HepG2 (cell line): ENCODE data around the gene CAD. TPM values are rescaled to one million over a fixed set of nuclear protein-coding genes. Genes with fewer than 3 reads are reported as not detected.

Experiments used
- ATAC-seq: fragments of 200-7000 bp; cut with Tn5 transposase; 3 replicates; pipeline ENCODE4 v1.9.1; 2020; ENCODE audit warnings: mild to moderate bottlenecking, moderate library complexity
- BruUV-seq: library from RNA; stranded (reverse); fragments of 400-500 nt; replicated peaks from 2 replicates; lab custom pipeline; 2021; lab: Mats Ljungman, UMichigan
- CTCF ChIA-PET: fragments of 300-600 bp; formaldehyde crosslinking; extraction: SDS; loops from one replicate; lab custom pipeline; 2021; ENCODE audit warnings: low total read pairs, inconsistent platforms, low intra/inter-chr PET ratio; lab: Yijun Ruan, JAX
- POLR2A ChIA-PET: fragments of 350-600 bp; sonication (Branson Sonifier 250); formaldehyde crosslinking; loops from one replicate; lab custom pipeline; 2020; ENCODE audit warnings: antibody characterized with exemption, inconsistent platforms; lab: Yijun Ruan, JAX
- DNase-seq: peaks from one replicate; pipeline ENCODE4 v3.0.0-alpha.2; 2015; ENCODE audit warnings: low spot score
- FAIRE-seq: peaks from 3 replicates; lab custom pipeline; 2011; peaks lifted over from hg19 to GRCh38; lab: Jason Lieb, UNC
- H2AFZ ChIP-seq: one replicate; pipeline ENCODE4 v1.6.1; 2011; ENCODE audit warnings: low read length, inconsistent platforms
- H3K27ac ChIP-seq: fragments of 300-600 bp; 3 replicates; pipeline ENCODE4 v1.8.0; 2011; ENCODE audit warnings: mixed run types, mild to moderate bottlenecking, mixed read lengths, low read length, inconsistent platforms; ENCODE audit not compliant: insufficient read depth; ENCODE audit errors: extremely low read length
- H3K27me3 ChIP-seq, 2 experiments: fragments of 200-600 bp in 1 of 2; 2 replicates in 1 of 2; 3 replicates in 1 of 2; pipeline versions ENCODE4 v1.6.0 to v1.8.0; 2011; ENCODE audit warnings: low read length in 2 of 2, mild to moderate bottlenecking in 2 of 2, moderate library complexity in 2 of 2, inconsistent platforms in 1 of 2; ENCODE audit not compliant: insufficient read depth in 2 of 2, control insufficient read depth in 1 of 2
- H3K36me3 ChIP-seq, 2 experiments: fragments of 200-600 bp in 1 of 2; replicated peaks in 1 of 2; 2 replicates in 1 of 2; 3 replicates in 1 of 2; pipeline versions ENCODE4 v1.5.1 to v1.8.0; 2011; ENCODE audit warnings: low read length in 2 of 2, inconsistent platforms in 1 of 2; ENCODE audit not compliant: insufficient read depth in 2 of 2, control insufficient read depth in 1 of 2
- H3K4me1 ChIP-seq: 2 replicates; pipeline ENCODE4 v1.5.1; 2012; ENCODE audit warnings: low read length, inconsistent platforms; ENCODE audit not compliant: insufficient read depth
- H3K4me2 ChIP-seq: 2 replicates; pipeline ENCODE4 v1.6.0; 2011; ENCODE audit warnings: low read depth, low read length, inconsistent platforms
- H3K4me3 ChIP-seq, 3 experiments: fragments of 200-600 bp in 1 of 3; sonication (generic), shearing (Covaris generic) in 1 of 3; replicated peaks in 1 of 3; 2 replicates each; pipeline ENCODE4 v1.5.1; 2011 to 2016; ENCODE audit warnings: low read length in 3 of 3, inconsistent platforms in 2 of 3, low read depth in 2 of 3, mild to moderate bottlenecking in 2 of 3, control low read depth in 1 of 3, mixed read lengths in 1 of 3; ENCODE audit not compliant: insufficient read depth in 1 of 3
- H3K79me2 ChIP-seq: one replicate; pipeline ENCODE4 v1.6.1; 2011; ENCODE audit warnings: low read length, inconsistent platforms; ENCODE audit not compliant: insufficient read depth
- H3K9ac ChIP-seq: 2 replicates; pipeline ENCODE4 v1.6.0; 2011; ENCODE audit warnings: mild to moderate bottlenecking, low read depth, low read length, inconsistent platforms; ENCODE audit not compliant: insufficient read depth
- H3K9me3 ChIP-seq: 2 replicates; pipeline ENCODE4 v1.5.1; 2012; ENCODE audit warnings: mild to moderate bottlenecking, low read length
- H4K20me1 ChIP-seq: 2 replicates; pipeline ENCODE4 v1.6.0; 2011; ENCODE audit warnings: inconsistent platforms, mild to moderate bottlenecking, low read length, moderate library complexity; ENCODE audit not compliant: insufficient read depth
- ADNP ChIP-seq: sonication (generic); formaldehyde crosslinking; IDR thresholded peaks from 2 replicates; pipeline ENCODE4 v1.4.0; 2020; ENCODE audit warnings: missing genetic modification reagents
- BORCS8-MEF2B ChIP-seq: sonication (generic); formaldehyde crosslinking; IDR thresholded peaks from 2 replicates; pipeline ENCODE4 v1.8.0; 2022; ENCODE audit warnings: mild to moderate bottlenecking, missing genetic modification reagents
- CHCHD3 ChIP-seq: sonication (generic); formaldehyde crosslinking; IDR thresholded peaks from 2 replicates; pipeline ENCODE4 v1.8.0; 2022; ENCODE audit warnings: mild to moderate bottlenecking, missing genetic modification reagents, moderate library complexity
- EHMT2 ChIP-seq: fragments of 200-600 bp; sonication (generic); IDR thresholded peaks from 2 replicates; pipeline ENCODE4 v1.7.0; 2017; ENCODE audit warnings: antibody characterized with exemption, low read depth, low read length, borderline replicate concordance
- FOXO1 ChIP-seq: sonication (generic); formaldehyde crosslinking; IDR thresholded peaks from 2 replicates; pipeline ENCODE4 v1.4.0; 2020; ENCODE audit warnings: missing genetic modification reagents
- MLXIP ChIP-seq: sonication (generic); formaldehyde crosslinking; IDR thresholded peaks from 2 replicates; pipeline ENCODE4 v1.9.0; 2021; ENCODE audit warnings: missing genetic modification reagents, borderline replicate concordance
- NCOR1 ChIP-seq: fragments of 200-600 bp; sonication (generic); IDR thresholded peaks from 2 replicates; pipeline ENCODE4 v1.7.0; 2017; ENCODE audit warnings: antibody characterized with exemption, low read length, borderline replicate concordance
- RAD21 ChIP-seq: fragments of 450-650 bp; formaldehyde crosslinking; IDR thresholded peaks from 2 replicates; pipeline ENCODE4 v1.5.0; 2020; ENCODE audit warnings: mild to moderate bottlenecking
- RXRA ChIP-seq: sonication (generic); formaldehyde crosslinking; IDR thresholded peaks from 2 replicates; pipeline ENCODE4 v1.5.1; 2020; ENCODE audit warnings: missing genetic modification reagents
- ZBTB42 ChIP-seq: sonication (generic); formaldehyde crosslinking; IDR thresholded peaks from 2 replicates; pipeline ENCODE4 v1.5.0; 2020; ENCODE audit warnings: mild to moderate bottlenecking, missing genetic modification reagents
- ZNF143 ChIP-seq: sonication (generic); formaldehyde crosslinking; IDR thresholded peaks from 2 replicates; pipeline ENCODE4 v1.4.0; 2020; ENCODE audit warnings: missing genetic modification reagents
- ZNF607 ChIP-seq: sonication (generic); formaldehyde crosslinking; IDR thresholded peaks from 2 replicates; pipeline ENCODE4 v1.5.1; 2020; ENCODE audit warnings: missing genetic modification reagents, mild to moderate bottlenecking, borderline replicate concordance
- ZNF879 ChIP-seq: sonication (generic); formaldehyde crosslinking; IDR thresholded peaks from 2 replicates; pipeline ENCODE4 v1.8.1; 2023; ENCODE audit warnings: missing genetic modification reagents
- WGBS: methylation state at CpG from one replicate; pipeline ENCODE4 v1.1.6; 2017; ENCODE audit warnings: low lambda C conversion rate; 5-methylcytosine and 5-hydroxymethylcytosine counted together
- in situ Hi-C: cut with HindIII; loops from 2 replicates; pipeline ENCODE4 v1.10.0; 2017; ENCODE audit warnings: low pct_unique_long_range_greater_than_20kb; ENCODE audit not compliant: extremely low pct_ligation_motif_present
- intact Hi-C: fragments of 100-400 bp; cut with micrococcal nuclease; formaldehyde crosslinking; loops from one replicate; pipeline ENCODE4 v1.10.0; 2022; ENCODE audit not compliant: unreplicated experiment
- polyA plus RNA-seq, 8 experiments: library from polyadenylated mRNA; depleted of rRNA in 3 of 8; stranded (reverse) in 7 of 8; unstranded in 1 of 8; fragments of >200 nt; fragmentation: Illumina TruSeq in 4 of 8; extraction: Trizol in 4 of 8; gene quantifications; 2 replicates each; pipeline versions ENCODE4 v1.2.1 to v1.2.3, GENCODE V29; 2011 to 2016; ENCODE audit warnings: low read depth in 4 of 8, missing spikeins in 1 of 8, mixed read lengths in 1 of 8; ENCODE audit not compliant: insufficient read depth in 1 of 8
- total RNA-seq, 5 experiments: library from RNA; depleted of rRNA; stranded (reverse); fragments of >200 nt; fragmentation: Illumina TruSeq; extraction: Trizol; gene quantifications; 2 replicates each; pipeline ENCODE4 v1.2.3, GENCODE V29; 2016; ENCODE audit warnings: low read depth in 1 of 5

The CAD gene
- total and polyA plus RNA-seq, 2 of the 13 experiments (the other 11 are each of a cell fraction or from before 2014, with no cell fraction given), result 21.7 to 37.0 TPM

DNA sequence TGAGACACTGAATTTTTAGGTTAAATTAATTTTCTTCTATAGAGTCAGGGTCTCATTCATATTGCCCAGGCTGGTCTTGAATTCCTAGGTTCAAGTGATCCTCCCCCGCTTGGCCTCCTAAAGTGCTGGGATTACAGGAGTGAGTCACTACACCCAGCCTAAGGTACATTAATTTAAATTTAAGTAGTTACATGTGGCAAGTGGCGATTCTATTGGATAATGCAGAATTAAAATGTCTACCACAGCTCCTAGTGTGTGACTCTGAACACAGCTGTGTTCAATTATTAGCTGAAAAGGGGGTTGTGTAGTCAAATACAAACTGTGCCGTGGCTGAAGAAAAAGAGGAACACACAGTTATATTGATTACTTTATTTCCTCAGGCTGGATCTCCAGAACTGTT is 2.2 kb upstream of the CAD start:
- in situ Hi-C loops, result no loop called here
- H3K79me2 ChIP-seq, result peaks cover 25% of the 10 kb centered on the region
- no peaks in the 10 kb centered on the region for H4K20me1 ChIP-seq
- CTCF ChIA-PET, result no interaction called here
- FAIRE-seq (no peak), ATAC-seq (no peak), DNase-seq (no peak)
- intact Hi-C loops, result loop anchor here (5.0 kb wide), 1 partner anchor 118 kb away; no protein-coding TSS in a partner anchor
- H3K27me3 ChIP-seq, result no peaks in the 10 kb centered on the region; a peak in 1 of 5 replicates
- H3K4me1 ChIP-seq, result peaks cover 53% of the 10 kb centered on the region
- peaks cover 2 to 36% of the 10 kb centered on the region in 2 experiments; a peak in 4 of 5 replicates for H3K36me3 ChIP-seq
- no peak overlapping the region for H3K27ac ChIP-seq
- H3K9ac ChIP-seq, result no peak overlapping the region
- no peak overlapping the region for H3K4me2 ChIP-seq
- no peak overlapping the region for H2AFZ ChIP-seq
- 100% methylated on average over 3 of the region's 3 CpGs for WGBS
- TF ChIP-seq ZNF879 (CRISPR knock-in tag), result no peak
- no TSS peak for BruUV-seq
- no peak overlapping the region for H3K4me3 ChIP-seq
- POLR2A ChIA-PET, result no interaction called here
- H3K9me3 ChIP-seq, result no peaks in the 10 kb centered on the region

GRCh38 chr2:27216416-27217137 is 592 bp upstream of the CAD start:
- Histone ChIP-seq H3K9ac (no peak overlapping the region), H3K36me3 (peaks cover 7 to 46% of the 10 kb centered on the region in 2 experiments), H3K79me2 (peaks cover 15% of the 10 kb centered on the region), H3K4me1 (peaks cover 40% of the 10 kb centered on the region), H3K9me3 (no peaks in the 10 kb centered on the region), H3K4me2 (peak overlapping the region; percentile 57; the same call in 1 of the 2 replicates), H3K27me3 (no peaks in the 10 kb centered on the region; a peak in 1 of 5 replicates), H4K20me1 (no peaks in the 10 kb centered on the region), H2AFZ (no peak overlapping the region), H3K4me3 (no peak overlapping the region), H3K27ac (peak overlapping the region; percentile 9)
- WGBS, result 97% methylated on average over 13 of the region's 13 CpGs
- in situ Hi-C loops (no loop called here), intact Hi-C loops (no loop called here)
- BruUV-seq, result no TSS peak
- POLR2A ChIA-PET, result no interaction called here
- FAIRE-seq (no peak), ATAC-seq (no peak), DNase-seq (no peak)
- CTCF ChIA-PET, result no interaction called here
- no peak for TF ChIP-seq EHMT2
- no peak for TF ChIP-seq ZNF607 (CRISPR knock-in tag)
- TF ChIP-seq FOXO1 (CRISPR knock-in tag), result no peak
- no peak for TF ChIP-seq CHCHD3 (CRISPR knock-in tag)
- no peak for TF ChIP-seq RXRA (CRISPR knock-in tag)
- no peak for TF ChIP-seq RAD21
- TF ChIP-seq NCOR1, result no peak
- no peak for TF ChIP-seq ADNP (CRISPR knock-in tag)
- TF ChIP-seq ZNF143 (CRISPR knock-in tag), result no peak
- no peak for TF ChIP-seq ZBTB42 (CRISPR knock-in tag)
- no peak for TF ChIP-seq BORCS8-MEF2B (CRISPR knock-in tag)
- TF ChIP-seq MLXIP (CRISPR knock-in tag), result no peak
